H1 (cell line): ENCODE data around the gene PHF1. TPM values are rescaled to one million over a fixed set of nuclear protein-coding genes. Genes with fewer than 3 reads are reported as not detected.

ENCODE experiments used
- CTCF ChIA-PET: fragments of 300-600 bp; sonication (Branson Sonifier 250); formaldehyde crosslinking; loops from one replicate; lab custom pipeline; 2021; ENCODE audit not compliant: partially characterized antibody; lab: Charles Lee
- POLR2A ChIA-PET: fragments of 300-600 bp; sonication (Branson Sonifier 250); formaldehyde crosslinking; loops from one replicate; lab custom pipeline; 2021; ENCODE audit warnings: inconsistent platforms; ENCODE audit not compliant: partially characterized antibody; lab: Charles Lee
- DNase-seq, 2 experiments: peaks; one replicate each; pipeline versions ENCODE4 v3.0.0 to v3.0.0-alpha.2; 2010 to 2022; ENCODE audit warnings: low spot score in 2 of 2, low read depth in 1 of 2, mixed read lengths in 1 of 2
- FAIRE-seq: peaks from 2 replicates; lab custom pipeline; 2011; peaks lifted over from hg19 to GRCh38; lab: Jason Lieb, UNC
- H2AFZ ChIP-seq: 2 replicates; pipeline ENCODE4 v1.8.1; 2012; ENCODE audit warnings: low read length, inconsistent platforms
- H2AK5ac ChIP-seq: 2 replicates; pipeline ENCODE4 v1.6.1; 2013; ENCODE audit warnings: low read depth, low read length
- H2BK120ac ChIP-seq: replicated peaks from 2 replicates; pipeline ENCODE3; 2013; ENCODE audit warnings: low read depth, low read length, inconsistent platforms
- H2BK12ac ChIP-seq: 2 replicates; pipeline ENCODE4 v1.6.1; 2013; ENCODE audit warnings: low read depth, low read length
- H2BK15ac ChIP-seq: 2 replicates; pipeline ENCODE4 v1.6.1; 2013; ENCODE audit warnings: low read length
- H2BK20ac ChIP-seq: 2 replicates; pipeline ENCODE4 v1.6.1; 2013; ENCODE audit warnings: low read length
- H2BK5ac ChIP-seq: 2 replicates; pipeline ENCODE4 v1.6.1; 2013; ENCODE audit warnings: low read depth, low read length
- H3K14ac ChIP-seq: 2 replicates; pipeline ENCODE4 v1.6.1; 2013; ENCODE audit warnings: inconsistent platforms; ENCODE audit not compliant: insufficient read length
- H3K18ac ChIP-seq: 2 replicates; pipeline ENCODE4 v1.6.1; 2013; ENCODE audit warnings: low read length; ENCODE audit errors: extremely low read depth
- H3K23ac ChIP-seq: 2 replicates; pipeline ENCODE4 v1.6.1; 2013; ENCODE audit warnings: inconsistent platforms; ENCODE audit not compliant: insufficient read length
- H3K23me2 ChIP-seq: 2 replicates; pipeline ENCODE4 v1.6.1; 2013; ENCODE audit warnings: low read depth, low read length
- H3K27ac ChIP-seq: 2 replicates; pipeline ENCODE4 v1.6.1; 2011; ENCODE audit warnings: low read depth, low read length, inconsistent platforms
- H3K27me3 ChIP-seq, 4 experiments: replicated peaks in 1 of 4; 1 replicate in 1 of 4; 2 replicates in 3 of 4; pipeline versions ENCODE4 v1.6.1 to v1.8.1; 2011 to 2013; ENCODE audit warnings: low read length in 3 of 4, mild to moderate bottlenecking in 3 of 4, inconsistent platforms in 2 of 4, mixed read lengths in 2 of 4, moderate library complexity in 1 of 4; ENCODE audit not compliant: control insufficient read depth in 3 of 4, insufficient read depth in 3 of 4; ENCODE audit errors: extremely low read depth in 1 of 4
- H3K36me3 ChIP-seq, 4 experiments: 2 replicates each; pipeline versions ENCODE4 v1.6.1 to v1.8.1; 2011 to 2013; ENCODE audit warnings: mild to moderate bottlenecking in 4 of 4, low read length in 3 of 4, moderate library complexity in 2 of 4, control low read depth in 1 of 4, inconsistent platforms in 1 of 4; ENCODE audit not compliant: insufficient read depth in 4 of 4, control insufficient read depth in 2 of 4
- H3K4ac ChIP-seq: replicated peaks from 2 replicates; pipeline ENCODE3; 2013; ENCODE audit warnings: low read length, low read depth, mixed read lengths, inconsistent platforms; ENCODE audit not compliant: insufficient read length
- H3K4me1 ChIP-seq, 4 experiments: replicated peaks in 1 of 4; 1 replicate in 1 of 4; 2 replicates in 3 of 4; pipeline versions ENCODE4 v1.6.1 to v1.8.1; 2011 to 2013; ENCODE audit warnings: low read length in 3 of 4, inconsistent platforms in 2 of 4, mixed read lengths in 1 of 4; ENCODE audit not compliant: insufficient read depth in 4 of 4, control insufficient read depth in 3 of 4
- H3K4me2 ChIP-seq, 2 experiments: 2 replicates each; pipeline versions ENCODE4 v1.6.1 to v1.8.1; 2011 to 2013; ENCODE audit warnings: low read depth in 2 of 2, low read length in 2 of 2, control low read depth in 1 of 2, inconsistent platforms in 1 of 2, mild to moderate bottlenecking in 1 of 2; ENCODE audit not compliant: insufficient read depth in 1 of 2
- H3K4me3 ChIP-seq, 4 experiments: fragments of 200-600, 300-600 bp in 1 of 4; sonication (generic), shearing (Covaris generic), sonication (Bioruptor Twin) in 1 of 4; 2 replicates each; pipeline versions ENCODE4 v1.5.1 to v1.8.1; 2011 to 2016; ENCODE audit warnings: low read length in 4 of 4, low read depth in 3 of 4, control low read depth in 2 of 4, inconsistent platforms in 2 of 4, mild to moderate bottlenecking in 2 of 4, mixed read lengths in 1 of 4, moderate library complexity in 1 of 4; ENCODE audit not compliant: insufficient read depth in 2 of 4; ENCODE audit errors: extremely low read depth in 1 of 4
- H3K56ac ChIP-seq: replicated peaks from 2 replicates; pipeline ENCODE3; 2013; ENCODE audit warnings: low read depth, mild to moderate bottlenecking, mixed read lengths, low read length, inconsistent platforms; ENCODE audit not compliant: insufficient read length
- H3K79me1 ChIP-seq: 2 replicates; pipeline ENCODE4 v1.6.1; 2013; ENCODE audit warnings: low read depth, low read length, control low read depth
- H3K79me2 ChIP-seq, 2 experiments: 2 replicates each; pipeline versions ENCODE4 v1.6.1 to v1.8.1; 2012 to 2013; ENCODE audit warnings: low read length in 2 of 2, mild to moderate bottlenecking in 2 of 2, inconsistent platforms in 1 of 2; ENCODE audit not compliant: insufficient read depth in 2 of 2, control insufficient read depth in 1 of 2
- H3K9ac ChIP-seq, 4 experiments: replicated peaks in 1 of 4; 1 replicate in 1 of 4; 2 replicates in 3 of 4; pipeline versions ENCODE4 v1.6.1 to v1.8.1; 2011 to 2013; ENCODE audit warnings: low read depth in 3 of 4, low read length in 3 of 4, control low read depth in 2 of 4, mild to moderate bottlenecking in 2 of 4, moderate library complexity in 2 of 4, inconsistent platforms in 1 of 4; ENCODE audit errors: extremely low read depth in 1 of 4
- H3K9me3 ChIP-seq, 2 experiments: 2 replicates each; pipeline versions ENCODE4 v1.6.1 to v1.8.1; 2012 to 2013; ENCODE audit warnings: mild to moderate bottlenecking in 2 of 2, moderate library complexity in 2 of 2, control low read depth in 1 of 2, inconsistent platforms in 1 of 2, low read depth in 1 of 2, low read length in 1 of 2, mixed read lengths in 1 of 2; ENCODE audit not compliant: insufficient read depth in 2 of 2
- H4K20me1 ChIP-seq, 2 experiments: replicated peaks in 1 of 2; 2 replicates each; pipeline versions ENCODE3 to v1.8.1; 2011 to 2013; ENCODE audit warnings: inconsistent platforms in 2 of 2, low read length in 2 of 2, mild to moderate bottlenecking in 1 of 2; ENCODE audit not compliant: insufficient read depth in 2 of 2, control insufficient read depth in 1 of 2
- H4K5ac ChIP-seq: 2 replicates; pipeline ENCODE4 v1.6.1; 2013; ENCODE audit warnings: low read length, low read depth, mixed read lengths, inconsistent platforms; ENCODE audit not compliant: insufficient read length
- H4K8ac ChIP-seq: 2 replicates; pipeline ENCODE4 v1.8.0; 2013; ENCODE audit warnings: mild to moderate bottlenecking, moderate library complexity, low read length, inconsistent platforms; ENCODE audit not compliant: insufficient read depth; ENCODE audit errors: extremely low read depth
- H4K91ac ChIP-seq: replicated peaks from 2 replicates; pipeline ENCODE3; 2013; ENCODE audit warnings: low read length, mixed read lengths, inconsistent platforms; ENCODE audit not compliant: insufficient read length
- ATF3 ChIP-seq: IDR thresholded peaks from 2 replicates; pipeline ENCODE4 v1.6.1; 2011; ENCODE audit warnings: low read depth, mild to moderate bottlenecking, low read length; ENCODE audit not compliant: insufficient read depth
- CBX8 ChIP-seq: fragments of 300-800, 300-1000 bp; sonication (generic); IDR thresholded peaks from 2 replicates; pipeline ENCODE4 v1.7.1; 2016; ENCODE audit warnings: low read depth, low read length, borderline replicate concordance
- CREB1 ChIP-seq: IDR thresholded peaks from 2 replicates; pipeline ENCODE4 v1.6.1; 2012; ENCODE audit warnings: inconsistent platforms
- MAX ChIP-seq: IDR thresholded peaks from 2 replicates; pipeline ENCODE4 v1.6.1; 2012; ENCODE audit warnings: inconsistent platforms
- NANOG ChIP-seq: IDR thresholded peaks from 2 replicates; pipeline ENCODE4 v1.6.1; 2011; ENCODE audit warnings: low read length, low read depth, mild to moderate bottlenecking, inconsistent platforms; ENCODE audit not compliant: insufficient read depth, poor library complexity, severe bottlenecking
- USF2 ChIP-seq: IDR thresholded peaks from 2 replicates; pipeline ENCODE4 v1.6.1; 2011; ENCODE audit warnings: low read length, improper control_type of control experiment
- WGBS, 2 experiments: shearing (Covaris generic) in 1 of 2; methylation state at CpG; one replicate each; pipeline versions ENCODE4 v1.1.6 to v1.1.7; 2013 to 2015; ENCODE audit warnings: low lambda C conversion rate in 2 of 2, mixed read lengths in 2 of 2, inconsistent platforms in 1 of 2, low coverage in 1 of 2, missing lambda C conversion rate in 1 of 2; ENCODE audit not compliant: insufficient replicate concordance in 2 of 2, insufficient coverage in 1 of 2, insufficient read length in 1 of 2; ENCODE audit errors: extremely low coverage in 1 of 2, missing lambda C conversion rate in 1 of 2; 5-methylcytosine and 5-hydroxymethylcytosine counted together
- polyA plus RNA-seq, 7 experiments: library from polyadenylated mRNA; depleted of rRNA in 3 of 7; stranded (reverse) in 5 of 7; unstranded in 2 of 7; fragments of >200 nt in 5 of 7; fragments of 200-250 nt in 2 of 7; gene quantifications; 1 replicate in 5 of 7; 2 replicates in 1 of 7; 4 replicates in 1 of 7; pipeline versions ENCODE4 v1.2.1 to v1.2.3, GENCODE V29; 2011 to 2013; ENCODE audit warnings: missing spikeins in 2 of 7, mixed read lengths in 2 of 7
- total RNA-seq: library from RNA; stranded (reverse); fragmentation: NEBNext Ultra II Directional; extraction: Animal tissue kit (Norgen Biotek cat#: 25700); gene quantifications from 2 replicates; pipeline ENCODE4 v1.2.1, GENCODE V29; 2021

PHF1 gene
- total and polyA plus RNA-seq, 2 of the 8 experiments (the other 6 are each of a cell fraction or from before 2014, with no cell fraction given): 47.3 to 78.6 TPM

GRCh38 chr6:33397541-33397940 lies 13.3 kb upstream of the PHF1 start:
- Histone ChIP-seq H3K9ac (no peak overlapping the region), H3K9me3 (no peaks in the 10 kb centered on the region), H3K56ac (no peak overlapping the region), H3K79me1 (peaks cover 3% of the 10 kb centered on the region), H3K4me3 (no peak overlapping the region), H2BK12ac (no peak overlapping the region), H3K4me1 (peaks cover 0 to 6% (median 1%) of the 10 kb centered on the region in 4 experiments; a peak in 2 of 7 replicates), H3K36me3 (peaks cover 8 to 34% (median 27%) of the 10 kb centered on the region in 4 experiments; a peak in 7 of 8 replicates), H3K23ac (no peak overlapping the region), H4K91ac (no peak overlapping the region), H4K20me1 (peaks cover 2 to 10% of the 10 kb centered on the region in 2 experiments), H3K23me2 (peaks cover 2% of the 10 kb centered on the region; the same call in 1 of the 2 replicates), H3K27ac (no peak overlapping the region), H2BK15ac (no peak overlapping the region), H4K5ac (no peak overlapping the region), H2BK5ac (no peak overlapping the region), H3K4me2 (no peak overlapping the region), H2AK5ac (no peak overlapping the region), H3K14ac (no peak overlapping the region), H2BK20ac (no peak overlapping the region), H2BK120ac (no peak overlapping the region), H3K27me3 (no peaks in the 10 kb centered on the region), H3K79me2 (peaks cover 33 to 50% of the 10 kb centered on the region in 2 experiments), H4K8ac (no peak overlapping the region), H3K18ac (no peak overlapping the region), H2AFZ (no peak overlapping the region), H3K4ac (no peak overlapping the region)
- no peak for FAIRE-seq
- ChIA-PET POLR2A (interaction anchor here (0.9 to 1.0 kb wide), 2 partner anchors 14 to 47 kb away, joined by 3 read pairs; no protein-coding TSS in a partner anchor), CTCF (interaction anchor here (0.7 to 3.5 kb wide), 4 partner anchors 13 to 28 kb away, joined by 3 to 8 read pairs (median 4); no protein-coding TSS in a partner anchor)
- no peak for DNase-seq
- 75% methylated on average over 1 of the region's 1 CpG; no CpG with 5 or more reads in 1 of the 2 experiments for WGBS, 2 experiments
- TF ChIP-seq USF2: no peak
- TF ChIP-seq CBX8: no peak
- no peak for TF ChIP-seq MAX
- TF ChIP-seq NANOG: no peak
- TF ChIP-seq ATF3: no peak
- no peak for TF ChIP-seq CREB1
